Activated T-helper 1 cell treated with anti-CD3 and anti-CD28 coated beads, Interleukin-12 subunit alpha, Interleukin-12 subunit beta, Interleukin-2, Interleukin-4 antibody, amounts not matched to agents 30 ng/mL and 10 ng/mL and 1 ng/mL, durations not matched to agents 14 hours and 24 hours and 36 hours (primary cell): ENCODE measurements around the gene CHSY1. TPM values are rescaled to one million over a fixed set of nuclear protein-coding genes. Genes with fewer than 3 reads are reported as not detected.

Source experiments
- DNase-seq: peaks from one replicate; pipeline ENCODE4 v3.0.0; 2021; ENCODE audit warnings: low spot score
- H3K27ac Mint-ChIP-seq: one replicate; pipeline ENCODE4 v1.8.0; 2021; ENCODE audit warnings: mild to moderate bottlenecking, mixed read lengths
- H3K27me3 Mint-ChIP-seq: one replicate; pipeline ENCODE4 v1.8.0; 2022; ENCODE audit warnings: mild to moderate bottlenecking, moderate library complexity, mixed read lengths; ENCODE audit not compliant: insufficient read depth
- H3K36me3 Mint-ChIP-seq: one replicate; pipeline ENCODE4 v1.8.0; 2021; ENCODE audit warnings: low read depth, mixed read lengths
- H3K4me1 Mint-ChIP-seq: one replicate; pipeline ENCODE4 v1.8.0; 2021; ENCODE audit warnings: low read depth, mixed read lengths
- H3K4me3 Mint-ChIP-seq: one replicate; pipeline ENCODE4 v1.8.0; 2021; ENCODE audit warnings: mild to moderate bottlenecking, moderate library complexity, mixed read lengths
- H3K9me3 Mint-ChIP-seq: one replicate; pipeline ENCODE4 v1.8.0; 2021; ENCODE audit warnings: mixed read lengths
- intact Hi-C: fragments of 100-400 bp; cut with micrococcal nuclease; formaldehyde crosslinking; loops from one replicate; pipeline ENCODE4 v1.15.1; 2024
- total RNA-seq: library from RNA; stranded (reverse); gene quantifications from 2 replicates; pipeline ENCODE4 v1.2.3, GENCODE V29; 2022

CHSY1 gene
- total RNA-seq, 1 donor from 2014 or later: 76.3 TPM

DNA sequence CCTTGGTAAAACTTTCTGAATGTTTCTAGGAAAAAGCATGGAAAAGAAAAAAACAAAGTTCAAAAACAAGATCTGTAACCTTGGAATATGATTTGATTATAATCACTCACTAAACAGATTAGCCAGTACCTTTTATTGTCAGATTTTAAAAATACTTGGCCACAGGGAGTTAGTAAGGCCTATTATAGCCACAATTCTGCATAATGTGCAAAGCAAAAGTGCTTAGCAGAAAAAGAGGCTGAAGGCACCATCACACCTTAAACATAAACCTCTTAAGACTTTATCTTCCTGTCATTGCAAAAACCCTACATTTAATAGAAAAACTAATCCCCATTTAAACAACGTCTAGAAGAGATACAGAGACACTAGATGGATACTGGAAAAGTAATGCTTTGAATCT lies 41.8 kb downstream of the CHSY1 start:
- intact Hi-C loops: loop anchor here (1.0 kb wide), 1 partner anchor 29 kb away; no protein-coding TSS in a partner anchor
- H3K4me3 Mint-ChIP-seq: no peak overlapping the region
- H3K9me3 Mint-ChIP-seq: peaks cover 4% of the 10 kb centered on the region
- peaks cover 47% of the 10 kb centered on the region for H3K36me3 Mint-ChIP-seq
- peaks cover 91% of the 10 kb centered on the region for H3K4me1 Mint-ChIP-seq
- H3K27me3 Mint-ChIP-seq: no peaks in the 10 kb centered on the region
- H3K27ac Mint-ChIP-seq: peak overlapping the region; percentile 73
- DNase-seq: no peak

DNA sequence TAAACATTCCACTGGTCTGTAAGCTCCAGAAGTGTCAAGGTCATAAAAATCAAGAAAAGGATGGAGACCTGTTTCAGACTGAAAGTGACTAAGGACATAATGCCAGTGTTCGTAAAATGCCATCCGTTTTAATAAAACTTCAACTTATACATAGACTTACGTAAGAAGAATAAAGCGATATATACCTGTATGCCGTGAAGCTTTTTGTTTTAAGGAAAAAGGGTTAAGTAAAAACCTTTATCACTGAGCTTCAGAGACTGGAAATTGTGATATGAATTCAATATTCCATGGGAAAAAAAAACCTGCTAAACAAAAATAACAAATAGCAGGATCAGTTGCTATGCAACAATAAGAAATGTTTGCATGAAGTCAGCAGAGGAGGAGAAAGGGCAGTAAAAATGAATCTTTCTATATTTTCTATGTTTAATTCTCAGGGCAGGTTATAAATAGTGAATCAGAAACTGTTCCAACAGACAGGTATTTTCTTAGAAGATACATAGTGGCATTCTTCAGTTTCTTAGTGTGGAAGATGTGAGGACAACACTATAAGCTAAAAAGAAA lies 42.5 kb downstream of the CHSY1 start:
- Mint-ChIP-seq H3K4me3 (peak overlapping the region; percentile 6), H3K36me3 (peaks cover 45% of the 10 kb centered on the region), H3K9me3 (peaks cover 4% of the 10 kb centered on the region), H3K27ac (peak overlapping the region; percentile 73), H3K27me3 (no peaks in the 10 kb centered on the region), H3K4me1 (peaks cover 93% of the 10 kb centered on the region)
- intact Hi-C loops: no loop called here
- DNase-seq: no peak

DNA sequence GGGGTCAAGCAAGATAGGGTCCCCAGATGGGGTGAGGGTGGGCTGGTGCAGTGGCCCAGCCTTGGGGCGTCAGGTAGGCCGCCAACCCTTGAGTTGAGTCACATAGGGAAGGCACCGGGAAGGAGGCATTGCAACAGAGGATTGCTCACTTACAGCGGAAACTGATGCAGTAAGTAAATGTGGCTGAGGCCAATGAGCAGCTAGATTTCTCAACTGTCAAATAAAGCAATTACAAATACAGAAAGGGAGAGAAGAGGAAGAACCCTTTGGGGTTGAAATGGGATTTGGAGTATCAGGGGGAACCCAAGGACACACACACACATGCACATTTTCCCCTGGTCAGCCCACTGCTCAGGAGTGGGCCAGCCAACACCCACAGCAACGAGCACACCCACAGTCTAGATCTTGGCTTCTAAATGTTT lies 44.0 kb downstream of the CHSY1 start:
- Mint-ChIP-seq H3K9me3 (peaks cover 4% of the 10 kb centered on the region), H3K4me3 (peak overlapping the region; percentile 25), H3K36me3 (peaks cover 49% of the 10 kb centered on the region), H3K27ac (peak overlapping the region; percentile 82), H3K27me3 (no peaks in the 10 kb centered on the region), H3K4me1 (peaks cover 92% of the 10 kb centered on the region)
- intact Hi-C loops: loop anchor here (2.0 kb wide), 3 partner anchors 35 to 605 kb away; partner anchors contain the start of genes ASB7 and LINS1
- DNase-seq: no peak

DNA sequence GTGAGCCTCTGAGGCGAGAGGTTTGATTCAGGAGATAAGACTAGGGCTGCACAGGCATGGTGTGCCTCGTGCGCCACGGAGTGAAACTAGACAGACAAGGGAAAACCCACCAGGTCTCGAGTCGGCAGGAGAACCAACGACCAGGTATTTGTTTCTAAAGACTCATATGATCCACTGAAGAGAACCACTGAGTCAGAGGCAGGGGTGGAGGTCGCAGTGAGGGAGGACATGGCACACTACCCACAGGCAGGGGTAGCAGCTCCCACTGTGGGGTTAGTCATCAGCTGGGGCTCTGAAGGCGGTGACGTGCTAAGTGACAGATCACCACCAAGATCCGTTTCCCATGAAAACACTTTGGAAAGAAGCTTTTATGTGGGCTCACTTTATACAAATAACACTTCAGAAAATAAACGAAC lies 45.7 kb downstream of the CHSY1 start:
- Mint-ChIP-seq H3K36me3 (peaks cover 46% of the 10 kb centered on the region), H3K27me3 (no peaks in the 10 kb centered on the region), H3K4me1 (peaks cover 89% of the 10 kb centered on the region), H3K27ac (peak overlapping the region; percentile 97), H3K4me3 (peak overlapping the region; percentile 86), H3K9me3 (peaks cover 4% of the 10 kb centered on the region)
- peak; percentile 68 for DNase-seq
- intact Hi-C loops: loop anchor here (1.0 to 2.0 kb wide), 9 partner anchors 8 to 610 kb away; partner anchors contain the start of genes ASB7, CHSY1 and LINS1

DNA sequence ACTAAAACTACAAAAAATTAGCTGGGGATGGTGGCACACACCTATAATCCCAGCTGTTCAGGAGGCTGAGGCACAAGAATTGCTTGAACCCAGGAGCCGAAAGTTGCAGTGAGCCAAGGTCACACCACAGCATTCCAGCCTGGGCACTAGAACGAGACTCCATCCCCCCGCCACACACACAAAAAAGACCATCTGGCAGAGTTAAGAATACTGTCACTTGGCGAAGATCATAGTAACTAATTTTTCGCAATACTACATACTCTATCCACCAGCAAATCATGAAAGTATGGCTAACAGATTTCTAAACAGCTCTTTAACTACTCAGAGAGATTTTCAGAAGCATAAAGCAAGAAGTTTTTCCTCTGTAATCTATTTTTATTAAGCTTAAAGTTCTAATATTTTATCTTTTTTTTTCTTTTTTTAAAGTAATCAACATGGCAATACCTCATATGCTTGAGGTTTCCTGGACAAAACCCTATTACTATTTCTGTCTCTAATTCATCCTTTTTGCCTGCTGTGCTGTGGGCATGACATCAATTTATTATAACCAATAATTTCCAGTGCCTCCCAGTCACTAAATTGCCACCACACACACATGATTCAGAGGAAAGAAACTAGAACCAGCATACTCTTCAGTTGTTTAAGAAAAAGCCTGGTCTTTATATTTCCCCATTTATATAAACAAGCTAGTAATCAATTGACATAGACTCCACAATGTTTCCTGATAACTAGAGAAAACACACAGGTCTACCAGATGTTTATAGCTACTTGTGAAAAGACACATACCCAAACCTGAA lies 46.9 kb downstream of the CHSY1 start:
- peak overlapping the region; percentile 97 for H3K27ac Mint-ChIP-seq
- H3K27me3 Mint-ChIP-seq: no peaks in the 10 kb centered on the region
- intact Hi-C loops: loop anchor here (1.0 kb wide), 1 partner anchor 42 kb away; no protein-coding TSS in a partner anchor
- H3K9me3 Mint-ChIP-seq: peaks cover 4% of the 10 kb centered on the region
- H3K4me3 Mint-ChIP-seq: peak overlapping the region; percentile 86
- H3K4me1 Mint-ChIP-seq: peaks cover 93% of the 10 kb centered on the region
- H3K36me3 Mint-ChIP-seq: peaks cover 44% of the 10 kb centered on the region
- DNase-seq: no peak

DNA sequence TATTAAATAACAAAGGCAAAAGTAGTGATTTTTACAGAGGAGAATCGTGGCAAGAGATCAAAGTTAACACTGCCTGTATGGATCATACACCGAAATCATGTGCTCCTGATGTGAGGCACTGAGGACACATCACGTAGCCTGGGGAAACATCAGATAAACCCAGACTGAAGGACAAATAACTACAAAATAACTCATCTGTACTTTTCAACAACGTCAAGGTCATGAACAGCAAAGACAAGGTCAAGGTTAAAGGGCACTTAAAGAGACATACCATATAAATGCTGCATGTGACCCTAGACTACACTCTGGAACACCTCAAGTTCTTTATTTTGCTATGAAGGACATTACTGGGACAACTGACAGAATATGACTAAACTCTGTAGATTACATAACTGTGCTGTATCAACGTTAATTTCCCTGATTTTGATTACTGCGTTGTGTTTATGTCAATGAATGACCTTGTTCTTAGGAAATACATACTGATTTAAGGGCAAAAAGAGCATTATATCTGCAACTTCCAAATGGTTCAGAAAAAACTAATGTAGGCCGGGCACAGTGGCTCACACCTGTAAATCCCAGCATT lies 48.1 kb downstream of the CHSY1 start:
- Mint-ChIP-seq H3K9me3 (peaks cover 4% of the 10 kb centered on the region), H3K4me3 (peak overlapping the region; percentile 53), H3K36me3 (peaks cover 35% of the 10 kb centered on the region), H3K4me1 (peaks cover 93% of the 10 kb centered on the region), H3K27me3 (no peaks in the 10 kb centered on the region), H3K27ac (peak overlapping the region; percentile 86)
- intact Hi-C loops: no loop called here
- no peak for DNase-seq

DNA sequence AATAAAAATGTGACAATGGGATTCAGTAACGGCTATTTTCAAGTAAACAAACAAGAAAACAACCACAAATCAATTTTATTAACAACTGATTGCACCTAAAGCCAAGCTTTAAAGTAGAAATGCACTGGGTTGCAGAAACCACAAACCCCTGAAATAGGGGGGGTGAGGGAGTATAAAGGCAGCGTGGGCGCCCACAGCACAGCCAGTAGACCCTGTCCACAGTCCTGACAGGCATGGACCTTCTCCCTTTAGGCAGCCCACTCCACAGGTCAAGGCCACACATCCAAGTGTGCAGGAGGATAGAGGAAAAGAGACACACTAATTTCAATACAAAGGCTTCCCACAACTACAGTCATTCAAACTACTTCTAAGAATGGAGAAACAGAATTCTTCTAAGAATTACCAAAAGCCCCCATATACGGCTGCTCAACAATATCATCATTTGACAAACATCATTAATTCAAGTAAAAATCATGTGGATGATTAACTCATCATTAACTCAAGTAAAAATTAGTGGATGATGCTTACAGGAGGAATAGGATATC lies 48.7 kb downstream of the CHSY1 start:
- H3K4me3 Mint-ChIP-seq: peak overlapping the region; percentile 53
- H3K27ac Mint-ChIP-seq: peak overlapping the region; percentile 86
- H3K9me3 Mint-ChIP-seq: peaks cover 4% of the 10 kb centered on the region
- intact Hi-C loops: no loop called here
- no peaks in the 10 kb centered on the region for H3K27me3 Mint-ChIP-seq
- H3K36me3 Mint-ChIP-seq: peaks cover 38% of the 10 kb centered on the region
- peaks cover 94% of the 10 kb centered on the region for H3K4me1 Mint-ChIP-seq
- no peak for DNase-seq

DNA sequence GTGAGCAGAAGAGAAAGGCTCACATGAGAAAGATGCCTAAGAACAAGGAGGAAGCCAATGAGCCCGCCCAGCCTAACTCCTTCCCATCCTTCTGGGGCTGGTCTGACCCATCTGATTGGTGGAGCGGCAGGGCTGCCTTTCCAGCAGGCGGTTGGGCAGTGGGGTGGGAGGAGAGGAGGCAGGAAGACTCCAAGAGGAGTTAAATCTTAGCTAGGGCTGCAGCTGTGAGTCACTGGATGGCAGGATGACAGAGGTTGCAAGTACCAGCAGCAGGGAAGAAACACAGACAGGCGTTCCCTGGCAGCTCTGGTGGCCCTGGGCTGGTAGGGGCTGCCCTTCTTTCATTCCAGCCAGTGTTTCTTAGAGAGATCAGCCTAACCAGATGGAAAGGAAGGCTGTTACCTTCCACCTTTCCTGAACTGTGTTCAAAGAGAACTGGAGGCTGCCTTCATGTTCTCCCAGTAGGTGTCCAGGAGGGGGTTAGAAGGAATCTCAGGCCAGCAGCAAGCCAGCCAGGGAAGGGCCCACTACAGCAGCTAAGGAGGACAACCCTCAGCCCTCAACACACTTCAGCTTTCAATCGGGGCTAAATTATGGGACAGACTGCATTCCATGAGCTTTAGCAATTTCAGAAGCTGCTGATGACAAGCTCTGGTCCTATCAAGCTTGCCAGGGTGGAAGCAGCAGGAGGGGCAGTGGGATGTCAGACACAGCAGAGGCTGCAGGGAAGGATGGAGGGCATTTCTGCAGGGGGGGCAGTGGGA lies 50.3 kb downstream of the CHSY1 start:
- H3K27me3 Mint-ChIP-seq: no peaks in the 10 kb centered on the region
- peaks cover 34% of the 10 kb centered on the region for H3K36me3 Mint-ChIP-seq
- no peaks in the 10 kb centered on the region for H3K9me3 Mint-ChIP-seq
- peak overlapping the region; percentile 92 for H3K27ac Mint-ChIP-seq
- intact Hi-C loops: no loop called here
- DNase-seq: no peak
- H3K4me1 Mint-ChIP-seq: peaks cover 94% of the 10 kb centered on the region
- H3K4me3 Mint-ChIP-seq: peak overlapping the region; percentile 60

DNA sequence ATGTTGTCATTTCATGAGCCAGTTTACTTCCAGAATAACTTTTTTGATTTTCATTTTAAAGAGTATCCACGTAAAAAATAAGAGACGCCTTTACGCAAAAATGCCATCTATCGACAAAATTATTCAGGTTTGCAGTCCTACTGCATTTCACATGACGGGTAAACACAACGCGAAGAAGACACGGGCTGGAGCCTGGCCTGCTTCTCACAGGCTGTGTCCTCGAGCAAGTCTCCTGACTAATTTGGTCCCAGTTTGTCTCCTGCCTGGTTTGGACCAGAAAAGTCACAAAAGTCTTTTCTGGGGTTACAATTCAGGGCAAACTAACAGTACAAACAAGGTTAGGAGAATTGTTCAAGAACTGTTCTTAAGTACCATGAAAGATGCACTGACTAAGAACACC lies 51.7 kb downstream of the CHSY1 start:
- Mint-ChIP-seq H3K4me3 (peak overlapping the region; percentile 68), H3K9me3 (no peaks in the 10 kb centered on the region), H3K36me3 (peaks cover 32% of the 10 kb centered on the region), H3K4me1 (peaks cover 92% of the 10 kb centered on the region), H3K27ac (peak overlapping the region; percentile 92), H3K27me3 (no peaks in the 10 kb centered on the region)
- intact Hi-C loops: no loop called here
- DNase-seq: no peak

DNA sequence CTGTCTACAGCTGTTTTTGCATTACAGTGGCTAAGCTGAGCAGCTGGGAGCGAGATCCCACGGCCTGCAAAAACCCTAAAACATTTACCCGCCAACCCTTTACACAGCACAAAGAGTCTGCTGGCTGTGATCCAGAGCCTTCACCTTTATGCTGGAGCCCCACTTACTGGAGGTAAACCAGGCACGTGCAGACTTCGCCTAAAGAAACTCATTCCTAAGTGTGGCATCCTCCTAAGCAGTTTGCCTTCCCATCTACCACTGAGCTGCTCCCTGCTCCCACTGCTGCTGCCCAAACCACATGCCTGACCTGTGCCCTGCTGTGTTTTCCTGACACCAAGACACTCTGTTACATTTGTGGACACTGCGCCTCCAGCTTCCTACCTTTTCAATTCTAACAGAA lies 53.0 kb downstream of the CHSY1 start:
- Mint-ChIP-seq H3K4me3 (peak overlapping the region; percentile 68), H3K9me3 (no peaks in the 10 kb centered on the region), H3K36me3 (peaks cover 38% of the 10 kb centered on the region), H3K4me1 (peaks cover 92% of the 10 kb centered on the region), H3K27me3 (no peaks in the 10 kb centered on the region), H3K27ac (peak overlapping the region; percentile 92)
- intact Hi-C loops: loop anchor here (1.0 kb wide), 5 partner anchors 8 to 71 kb away; no protein-coding TSS in a partner anchor
- DNase-seq: no peak

DNA sequence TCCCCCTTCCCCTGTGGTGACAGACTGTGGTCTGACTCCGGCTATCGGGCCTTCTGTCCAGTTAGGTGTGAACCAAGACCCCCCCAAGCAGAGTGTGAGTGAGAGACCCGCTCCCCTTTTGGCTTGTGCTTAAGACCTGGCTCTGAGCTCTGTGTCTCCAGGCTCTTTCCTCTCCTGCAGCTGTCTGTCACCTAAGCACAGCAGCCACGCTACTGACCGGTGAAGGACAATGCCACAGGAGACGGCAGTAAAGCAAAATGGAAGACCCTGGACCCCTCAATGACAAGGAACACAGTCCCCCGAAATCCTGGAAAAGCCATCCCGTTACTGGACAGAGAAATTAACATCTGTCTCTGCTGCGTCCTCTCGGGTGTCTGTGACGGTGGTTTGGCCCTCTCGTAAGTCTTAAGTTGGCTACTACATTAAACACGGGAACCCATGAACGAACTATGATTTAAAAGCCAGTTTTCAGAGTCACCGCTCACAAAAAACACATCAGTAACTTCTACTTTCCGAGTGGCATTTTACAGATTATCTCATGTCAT lies 53.7 kb downstream of the CHSY1 start:
- H3K36me3 Mint-ChIP-seq: peaks cover 34% of the 10 kb centered on the region
- intact Hi-C loops: loop anchor here (1.0 kb wide), 1 partner anchor 8 kb away; no protein-coding TSS in a partner anchor
- H3K4me3 Mint-ChIP-seq: peak overlapping the region; percentile 68
- no peaks in the 10 kb centered on the region for H3K9me3 Mint-ChIP-seq
- H3K27me3 Mint-ChIP-seq: no peaks in the 10 kb centered on the region
- H3K4me1 Mint-ChIP-seq: peaks cover 92% of the 10 kb centered on the region
- H3K27ac Mint-ChIP-seq: peak overlapping the region; percentile 92
- no peak for DNase-seq

DNA sequence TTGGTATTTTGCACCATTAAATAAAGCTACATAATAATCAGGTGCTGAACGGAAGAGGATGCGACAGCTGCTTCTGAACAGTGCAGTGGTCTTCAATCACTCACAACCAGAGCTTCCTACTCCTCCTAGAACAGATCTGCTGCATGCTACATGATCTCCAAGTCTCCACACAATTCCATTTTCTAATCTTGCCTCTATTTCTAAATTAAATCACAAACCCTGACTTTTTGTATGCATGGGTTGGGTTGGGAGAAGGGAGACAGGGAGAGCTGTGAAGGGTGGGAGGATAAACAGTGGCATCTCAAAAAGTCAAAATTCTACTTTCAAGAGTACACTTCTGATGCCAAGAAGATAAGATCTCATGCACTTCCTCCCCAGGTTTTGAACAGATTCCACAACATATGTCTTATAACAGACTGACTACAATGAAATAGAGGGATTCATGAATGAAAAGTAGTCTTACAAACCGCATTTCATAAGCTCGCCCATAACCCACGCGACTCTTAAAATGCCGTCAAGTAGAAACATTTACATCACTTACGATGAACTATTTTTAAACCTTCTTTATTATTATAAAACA lies 57.2 kb downstream of the CHSY1 start:
- peak overlapping the region; percentile 70 for H3K4me3 Mint-ChIP-seq

More for the DNA sequence above, 57.2 kb downstream of the CHSY1 start:
- no peaks in the 10 kb centered on the region for H3K27me3 Mint-ChIP-seq
- peak overlapping the region; percentile 84 for H3K27ac Mint-ChIP-seq
- H3K9me3 Mint-ChIP-seq: no peaks in the 10 kb centered on the region
- DNase-seq: no peak
- intact Hi-C loops: no loop called here
- H3K4me1 Mint-ChIP-seq: peaks cover 97% of the 10 kb centered on the region
- H3K36me3 Mint-ChIP-seq: peaks cover 42% of the 10 kb centered on the region
